ENCODE results near the gene PHKB. TPM values are rescaled to one million over a fixed set of nuclear protein-coding genes. Genes with fewer than 3 reads are reported as not detected.

PHKB gene
- total RNA-seq, 4 donors from 2014 or later: 110 to 198 (median 168) TPM

DNA sequence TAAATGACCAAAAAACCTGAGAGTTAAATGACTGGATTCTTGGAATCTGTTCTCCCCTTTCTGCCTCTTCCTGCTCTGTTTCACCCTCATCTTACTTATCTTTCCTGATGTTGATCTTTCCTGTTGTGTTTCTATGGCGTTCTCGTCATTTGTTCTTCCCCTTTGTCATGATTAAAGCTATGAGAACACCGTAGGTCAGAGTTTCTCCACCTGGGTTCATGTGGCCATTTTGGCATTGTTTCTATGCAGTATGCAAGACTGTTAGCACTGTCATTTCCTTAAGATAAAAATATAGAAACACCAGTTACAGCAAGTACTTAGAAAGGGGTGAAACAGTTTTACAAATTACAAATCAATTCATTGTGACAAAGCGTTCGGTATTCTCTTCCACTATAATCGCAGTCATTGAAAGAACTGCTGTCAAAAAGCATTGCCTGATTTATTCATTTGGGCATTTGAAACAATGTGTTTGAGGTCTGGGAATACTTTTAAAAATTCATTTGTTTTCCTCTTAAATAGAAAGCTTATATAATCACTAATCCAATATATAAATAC, 166.0 kb downstream of the PHKB start:
- no peak overlapping the region for H3K27ac ChIP-seq
- no peaks in the 10 kb centered on the region for H3K9me3 ChIP-seq
- H3K4me3 ChIP-seq (replicated peaks in 1 of 3): no peak overlapping the region
- H3K27me3 ChIP-seq: no peaks in the 10 kb centered on the region
- intact Hi-C loops (cut with DNase I): no loop called here
- H3K36me3 ChIP-seq: no peaks in the 10 kb centered on the region
- no peaks in the 10 kb centered on the region for H3K4me1 ChIP-seq
- TF ChIP-seq, protein P1, sequence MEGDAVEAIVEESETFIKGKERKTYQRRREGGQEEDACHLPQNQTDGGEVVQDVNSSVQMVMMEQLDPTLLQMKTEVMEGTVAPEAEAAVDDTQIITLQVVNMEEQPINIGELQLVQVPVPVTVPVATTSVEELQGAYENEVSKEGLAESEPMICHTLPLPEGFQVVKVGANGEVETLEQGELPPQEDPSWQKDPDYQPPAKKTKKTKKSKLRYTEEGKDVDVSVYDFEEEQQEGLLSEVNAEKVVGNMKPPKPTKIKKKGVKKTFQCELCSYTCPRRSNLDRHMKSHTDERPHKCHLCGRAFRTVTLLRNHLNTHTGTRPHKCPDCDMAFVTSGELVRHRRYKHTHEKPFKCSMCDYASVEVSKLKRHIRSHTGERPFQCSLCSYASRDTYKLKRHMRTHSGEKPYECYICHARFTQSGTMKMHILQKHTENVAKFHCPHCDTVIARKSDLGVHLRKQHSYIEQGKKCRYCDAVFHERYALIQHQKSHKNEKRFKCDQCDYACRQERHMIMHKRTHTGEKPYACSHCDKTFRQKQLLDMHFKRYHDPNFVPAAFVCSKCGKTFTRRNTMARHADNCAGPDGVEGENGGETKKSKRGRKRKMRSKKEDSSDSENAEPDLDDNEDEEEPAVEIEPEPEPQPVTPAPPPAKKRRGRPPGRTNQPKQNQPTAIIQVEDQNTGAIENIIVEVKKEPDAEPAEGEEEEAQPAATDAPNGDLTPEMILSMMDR (IDR thresholded peaks at IDR 0.05): no peak
- TF ChIP-seq POLR2A (IDR thresholded peaks at IDR 0.05): no peak
- WGBS, 2 donors: 83 to 85% methylated on average over 6 of the region's 6 CpGs
- no peak for DNase-seq

DNA sequence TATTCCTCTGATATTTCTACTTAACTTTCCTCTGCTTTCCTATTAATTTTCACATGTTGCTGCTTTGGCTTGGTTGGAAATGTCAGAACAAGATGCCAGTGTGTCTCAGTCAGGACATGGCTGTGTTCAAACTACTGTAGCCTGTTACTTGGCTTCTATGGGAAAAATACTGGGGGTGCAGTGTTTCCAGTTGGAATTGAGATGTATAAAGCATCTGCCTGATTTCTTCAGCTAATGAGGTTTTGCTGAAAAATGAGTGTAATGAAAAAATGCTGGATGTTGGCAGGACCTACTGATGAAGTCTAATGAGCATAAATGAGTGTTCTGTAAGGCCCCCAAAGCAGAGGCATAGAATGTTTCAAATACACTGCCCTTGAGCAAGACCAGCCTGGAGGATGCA, 166.6 kb downstream of the PHKB start:
- intact Hi-C loops (cut with DNase I): no loop called here
- H3K4me1 ChIP-seq: no peaks in the 10 kb centered on the region
- no peak for TF ChIP-seq POLR2A (IDR thresholded peaks at IDR 0.05)
- TF ChIP-seq, protein P1 (IDR thresholded peaks at IDR 0.05): no peak

GRCh38 chr16:47631131-47631530, 170.0 kb downstream of the PHKB start:
- intact Hi-C loops (cut with DNase I): no loop called here
- 97 to 98% methylated on average over 5 of the region's 5 CpGs for WGBS, 2 donors

More for the DNA sequence above, 166.6 kb downstream of the PHKB start:
- Histone ChIP-seq H3K36me3 (no peaks in the 10 kb centered on the region), H3K27me3 (no peaks in the 10 kb centered on the region), H3K4me3 (replicated peaks in 1 of 3) (no peak overlapping the region), H3K27ac (no peak overlapping the region), H3K9me3 (no peaks in the 10 kb centered on the region)
- DNase-seq: no peak

GRCh38 chr16:47634126-47634525, 173.0 kb downstream of the PHKB start:
- WGBS, 2 donors: 100% methylated on average over 1 of the region's 1 CpG
- no peaks in the 10 kb centered on the region for H3K27me3 ChIP-seq
- intact Hi-C loops (cut with DNase I): no loop called here
- H3K4me3 ChIP-seq (replicated peaks in 1 of 3): no peak overlapping the region
- no peak overlapping the region for H3K27ac ChIP-seq
- TF ChIP-seq POLR2A (IDR thresholded peaks at IDR 0.05): no peak
- TF ChIP-seq, protein P1 (IDR thresholded peaks at IDR 0.05): no peak
- H3K9me3 ChIP-seq: no peaks in the 10 kb centered on the region
- no peaks in the 10 kb centered on the region for H3K4me1 ChIP-seq
- no peaks in the 10 kb centered on the region for H3K36me3 ChIP-seq
- DNase-seq: no peak

More at GRCh38 chr16:47631131-47631530, 170.0 kb downstream of the PHKB start:
- Histone ChIP-seq H3K9me3 (no peaks in the 10 kb centered on the region), H3K4me3 (replicated peaks in 1 of 3) (no peak overlapping the region), H3K4me1 (no peaks in the 10 kb centered on the region), H3K27ac (no peak overlapping the region), H3K27me3 (no peaks in the 10 kb centered on the region), H3K36me3 (no peaks in the 10 kb centered on the region)
- no peak for DNase-seq
- TF ChIP-seq, protein P1 (IDR thresholded peaks at IDR 0.05): no peak
- TF ChIP-seq POLR2A (IDR thresholded peaks at IDR 0.05): no peak

DNA sequence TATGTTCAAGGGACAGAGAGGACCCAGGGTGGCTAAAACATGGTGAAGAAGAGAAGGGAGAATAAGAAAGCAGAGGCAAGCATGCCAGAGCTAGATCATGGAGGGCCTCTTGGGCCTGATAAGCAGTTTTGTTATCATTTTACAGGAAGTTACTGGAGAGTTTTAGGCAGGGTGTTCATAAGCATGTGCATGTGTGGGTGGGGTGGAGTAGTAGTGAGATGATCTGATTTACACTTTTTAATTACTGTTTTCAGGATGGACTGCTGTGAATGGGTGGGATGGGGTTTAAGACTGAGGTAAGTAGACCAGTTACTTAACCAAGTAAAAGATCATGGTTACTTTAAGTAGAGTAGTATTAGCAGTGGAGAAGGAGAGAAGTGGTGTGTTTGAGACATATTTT, 173.6 kb downstream of the PHKB start:
- intact Hi-C loops (cut with DNase I): no loop called here
- H3K27me3 ChIP-seq: no peaks in the 10 kb centered on the region
- no peaks in the 10 kb centered on the region for H3K4me1 ChIP-seq
- no peaks in the 10 kb centered on the region for H3K36me3 ChIP-seq
- TF ChIP-seq, protein P1 (IDR thresholded peaks at IDR 0.05): no peak
- no peak for TF ChIP-seq POLR2A (IDR thresholded peaks at IDR 0.05)
- DNase-seq: no peak
- no peak overlapping the region for H3K27ac ChIP-seq
- H3K9me3 ChIP-seq: no peaks in the 10 kb centered on the region
- no peak overlapping the region for H3K4me3 ChIP-seq (replicated peaks in 1 of 3)

All from thyroid gland (tissue), 4 donors.